Activated CD4-positive, alpha-beta T cell treated with anti-CD3 and anti-CD28 coated beads, Interleukin-10, Interleukin-2, amounts not matched to agents 100 ng/mL and 50 ng/mL, durations not matched to agents 16 hours and 8 hours (primary cell): ENCODE measurements around the gene MYO3B.

Experiments
- DNase-seq: peaks from one replicate; pipeline ENCODE4 v3.0.0-alpha.2; 2020

Gene MYO3B

DNA sequence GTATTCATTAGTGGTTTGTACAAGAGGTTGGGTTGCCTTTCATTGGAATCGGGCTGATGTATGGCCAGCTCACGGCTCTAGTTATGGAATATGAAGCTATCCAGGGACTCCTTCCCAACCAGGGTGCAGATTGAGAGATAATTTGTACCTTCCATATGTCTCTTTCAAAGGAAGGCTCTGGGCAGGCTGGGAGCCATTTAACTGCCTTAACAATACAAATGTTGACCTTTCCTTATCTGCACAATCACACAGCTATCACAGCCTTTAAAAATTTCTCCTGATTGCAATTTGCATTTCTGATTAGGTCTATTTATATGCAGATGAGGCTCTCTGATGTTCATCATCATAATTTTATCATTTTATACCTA, 58.7 kb downstream of the MYO3B start:
- no peak for DNase-seq

DNA sequence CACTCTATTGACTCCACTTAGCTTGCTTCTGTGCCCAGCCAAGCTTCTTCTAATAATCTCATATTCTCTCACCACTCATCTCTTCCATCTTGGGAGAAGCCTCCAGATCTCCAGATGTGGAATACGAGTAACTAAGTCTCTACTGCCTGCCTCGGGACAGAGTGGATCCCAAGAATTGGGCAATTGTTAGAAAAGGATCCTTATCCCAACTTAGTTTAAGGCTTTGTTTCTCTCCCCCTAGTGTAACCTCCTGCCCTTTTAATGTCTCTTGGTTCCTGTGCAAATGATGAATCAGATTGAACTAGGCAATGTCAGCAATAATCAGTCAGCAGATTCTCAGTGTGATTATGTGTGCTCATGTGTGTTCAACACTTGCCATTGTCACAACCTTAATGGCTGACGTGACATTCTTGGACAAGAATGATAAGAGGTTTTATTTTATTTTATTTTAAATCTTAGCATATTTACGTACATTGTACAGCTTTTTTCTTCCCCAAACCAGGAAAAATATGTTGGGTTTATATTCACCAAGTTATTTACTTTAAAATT, 59.7 kb downstream of the MYO3B start:
- DNase-seq: no peak

DNA sequence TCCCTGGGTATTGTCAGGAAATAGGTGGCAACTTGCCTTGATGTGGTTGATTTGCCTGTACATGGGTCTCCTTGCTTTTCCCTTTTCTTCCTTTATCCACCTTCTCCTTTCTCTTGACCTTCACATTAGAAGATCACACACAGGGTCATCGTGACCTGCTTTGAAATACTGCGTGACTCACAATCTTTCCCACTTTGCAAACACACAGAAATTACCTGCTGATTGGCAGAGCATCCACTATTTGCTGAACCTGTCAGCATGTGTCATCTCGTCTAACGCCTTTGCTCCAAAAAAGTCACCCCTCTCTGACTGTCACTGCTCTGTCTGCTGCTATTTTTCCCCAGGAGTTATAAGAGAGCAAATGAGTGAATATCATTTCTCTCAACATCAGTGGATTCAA, 60.8 kb downstream of the MYO3B start:
- DNase-seq: no peak

DNA sequence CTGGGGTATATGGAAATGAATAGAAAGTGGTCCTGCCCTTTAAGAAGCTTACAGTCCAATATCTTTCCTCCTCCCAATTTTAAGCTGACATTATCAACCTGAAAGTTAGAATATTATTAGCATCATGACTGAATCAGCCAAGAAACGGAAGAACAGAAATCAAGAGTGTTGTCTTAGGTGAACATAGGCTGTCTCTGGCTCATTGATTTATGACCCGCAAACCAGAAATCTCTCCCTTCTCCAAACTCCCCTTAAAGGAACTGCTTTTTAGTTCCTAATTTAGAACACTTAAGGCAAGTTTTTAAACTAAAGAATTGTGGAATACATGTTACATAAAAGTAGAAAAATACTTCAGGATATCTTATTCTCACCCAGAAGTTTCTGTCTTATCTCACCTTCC, 62.7 kb downstream of the MYO3B start:
- no peak for DNase-seq

DNA sequence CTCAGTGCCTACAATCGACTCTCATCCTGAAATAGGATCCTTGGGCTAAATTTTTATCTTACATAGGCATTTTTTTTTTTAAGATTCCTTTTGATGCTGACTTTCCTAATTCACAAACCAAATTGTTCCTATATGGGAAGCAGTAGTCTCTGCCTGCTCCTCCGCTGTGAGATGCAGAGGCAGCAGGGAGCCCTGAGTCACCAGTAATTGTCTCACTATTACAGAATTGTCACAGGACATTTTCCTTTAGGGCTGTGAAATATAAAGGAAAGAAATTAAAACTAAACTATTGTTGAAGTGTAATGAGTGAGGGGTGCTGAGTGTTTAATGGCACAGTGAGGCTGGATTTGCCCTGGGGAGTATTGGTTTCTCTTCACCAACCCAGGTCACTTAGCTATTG, 63.8 kb downstream of the MYO3B start:
- no peak for DNase-seq

DNA sequence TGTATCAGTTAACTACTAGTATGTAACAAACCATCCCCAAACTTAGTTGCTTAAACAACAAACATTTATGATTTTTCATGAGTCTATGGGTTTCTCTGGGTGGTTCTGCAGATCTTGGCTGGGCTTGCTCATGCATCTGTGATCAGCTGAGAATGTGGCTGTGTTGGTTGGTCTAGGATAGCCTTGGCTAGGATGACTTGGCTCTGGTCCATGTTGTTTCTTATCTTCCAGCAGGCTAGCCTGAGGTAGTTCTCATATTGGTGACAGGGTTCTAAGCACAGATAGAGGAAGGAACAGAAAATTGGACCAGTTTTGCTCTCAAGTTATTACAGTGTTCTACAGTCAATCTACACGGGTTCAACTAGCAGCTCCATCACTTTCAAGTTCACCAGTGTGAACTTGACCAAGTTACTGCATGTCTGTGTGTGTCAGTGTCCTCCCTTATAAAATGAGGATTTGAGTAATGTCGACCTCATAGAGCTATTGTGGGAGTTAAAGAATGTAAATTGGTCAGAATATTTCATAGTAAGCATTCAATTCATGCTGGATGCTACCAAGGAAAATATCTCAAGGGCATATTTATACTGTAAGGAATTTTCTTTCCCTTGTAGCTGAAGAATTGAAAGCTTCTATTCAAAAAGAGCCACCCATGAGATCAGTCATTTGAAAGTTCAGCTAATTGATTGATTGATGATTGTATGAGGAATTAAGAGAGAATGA, 65.3 kb downstream of the MYO3B start:
- DNase-seq: no peak

DNA sequence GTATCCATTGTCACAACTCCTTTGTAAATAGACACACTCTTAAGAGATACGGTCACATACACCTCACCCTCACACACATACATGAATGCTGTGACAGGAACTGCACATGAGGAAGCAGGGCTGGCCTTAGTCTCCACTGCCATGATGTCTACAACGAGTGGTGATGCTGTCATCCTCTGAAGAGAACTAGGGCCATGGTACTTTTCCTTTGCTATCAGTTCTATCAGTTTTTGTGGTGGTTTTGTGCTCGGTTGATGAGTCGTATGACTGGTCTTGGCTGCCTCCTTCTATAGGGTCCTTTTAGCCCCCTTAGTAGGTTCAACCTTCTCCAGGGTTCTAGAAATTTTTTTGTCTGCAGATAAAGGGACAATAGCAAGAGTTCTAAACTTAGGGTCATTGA, 66.0 kb downstream of the MYO3B start:
- no peak for DNase-seq

DNA sequence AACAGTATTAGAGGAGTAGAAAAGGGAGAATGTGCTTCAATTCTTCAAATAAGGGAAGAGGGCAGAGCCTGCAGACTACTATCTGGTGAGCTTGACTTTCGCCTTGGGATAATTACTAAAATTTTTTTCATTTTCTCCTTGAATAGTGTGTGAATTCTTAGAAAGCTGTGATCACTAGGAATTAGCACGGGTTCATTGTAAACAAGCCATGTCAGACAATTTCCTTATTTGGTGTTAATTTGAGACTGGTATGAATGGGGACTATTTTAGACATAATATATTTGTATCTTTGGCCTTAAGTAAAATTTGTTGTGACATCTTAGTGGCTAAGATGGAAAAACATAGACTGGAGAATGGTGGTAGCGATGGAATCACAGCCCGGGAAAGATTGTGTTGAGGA, 66.6 kb downstream of the MYO3B start:
- DNase-seq: no peak

DNA sequence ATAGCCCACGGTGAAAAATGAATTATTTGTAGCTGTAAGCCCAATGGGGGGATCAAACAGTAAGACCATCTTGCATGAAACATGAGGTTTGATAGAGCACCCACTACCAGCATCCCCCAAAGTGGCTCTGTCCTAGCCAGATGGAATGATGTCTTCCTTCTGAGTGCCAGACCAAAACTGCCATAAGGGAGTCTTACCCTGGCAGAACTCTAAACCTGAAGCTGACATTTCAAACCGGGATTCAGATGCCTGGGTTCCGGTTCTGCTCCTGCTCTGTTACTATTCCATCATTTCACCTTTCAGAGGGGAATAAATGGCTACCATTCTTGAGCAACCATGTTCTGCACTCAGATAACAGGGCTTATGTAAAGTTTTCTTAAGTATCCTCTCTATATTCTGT, 67.4 kb downstream of the MYO3B start:
- no peak for DNase-seq

DNA sequence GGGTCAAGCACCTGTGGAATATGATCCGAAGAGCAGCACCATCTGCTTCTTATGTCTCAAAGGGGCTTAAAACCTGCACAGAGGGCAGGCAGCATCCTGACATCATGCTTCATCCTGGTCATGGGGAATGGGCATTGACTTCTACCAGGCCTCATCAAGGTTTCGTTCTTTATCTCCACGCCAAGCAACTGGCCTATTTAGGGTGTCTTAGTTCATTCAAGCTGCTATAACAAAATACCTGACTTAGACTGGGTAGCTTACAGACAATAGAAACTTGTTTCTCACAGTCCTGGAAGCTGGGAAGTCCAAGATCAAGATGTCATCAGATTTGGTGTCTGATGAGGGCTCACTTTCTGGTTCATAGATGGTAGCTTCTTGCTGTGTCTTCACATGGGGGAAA, 69.4 kb downstream of the MYO3B start:
- DNase-seq: no peak

DNA sequence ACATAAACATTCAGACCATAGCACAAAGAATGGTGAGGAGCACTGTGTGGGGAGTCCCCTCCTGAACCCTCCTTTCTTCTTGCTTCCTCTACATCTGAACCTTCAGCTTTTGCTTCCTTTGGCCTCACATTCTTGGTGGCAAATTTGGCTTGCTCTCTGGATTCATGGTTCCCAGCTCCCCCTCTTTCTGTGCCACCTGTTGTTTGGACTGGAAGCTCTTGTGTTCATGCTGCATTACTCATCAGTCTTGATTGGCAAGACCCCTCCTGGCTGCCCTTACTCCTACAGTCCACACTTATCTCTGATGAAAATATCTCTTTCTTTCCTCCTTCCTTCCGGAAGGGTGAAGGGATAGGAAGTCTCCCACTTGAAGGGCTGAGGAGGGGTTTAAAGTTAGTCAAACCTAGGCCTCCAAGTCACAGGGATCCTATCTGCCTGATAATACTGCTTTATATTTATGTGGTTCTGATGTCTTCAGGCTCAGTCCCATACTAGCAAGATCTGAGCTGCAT, 70.0 kb downstream of the MYO3B start:
- no peak for DNase-seq

DNA sequence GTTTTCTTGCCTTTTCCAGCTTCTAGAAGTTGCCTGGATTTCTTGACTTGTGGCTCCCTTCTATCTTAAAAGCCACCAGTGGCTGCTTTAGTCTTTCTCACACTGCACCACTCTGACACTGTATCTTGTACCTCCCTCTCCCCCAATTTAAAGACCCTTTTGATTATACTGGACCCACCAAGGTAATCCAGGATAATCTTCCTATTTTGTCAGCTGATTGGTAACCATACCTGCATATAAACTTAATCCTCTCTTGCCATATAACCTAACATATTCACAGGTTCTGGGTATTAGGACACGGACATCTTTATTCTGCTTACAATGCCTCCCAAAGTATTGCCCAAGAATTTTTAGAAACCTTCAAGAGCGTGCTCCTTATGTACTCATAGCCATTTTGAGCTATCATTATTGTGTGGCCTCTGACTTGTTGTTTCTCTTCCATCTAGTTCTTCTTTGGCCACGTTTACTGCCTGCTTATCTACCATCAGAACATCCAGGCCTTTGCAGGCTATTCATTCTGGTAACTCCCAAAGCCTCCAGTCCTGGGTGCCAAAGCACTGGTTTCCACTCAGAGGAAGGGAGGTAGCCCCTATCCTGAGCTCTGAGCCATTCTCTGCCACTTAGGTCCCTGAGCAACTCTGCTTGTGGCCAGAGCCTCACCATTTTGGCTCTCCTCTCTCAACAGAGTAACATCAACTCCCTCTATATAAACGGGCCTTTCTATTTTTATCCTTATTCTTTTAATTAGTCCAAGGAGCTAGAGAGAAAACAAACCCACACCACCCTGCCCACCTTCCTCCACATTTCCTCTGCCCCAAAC, 70.8 kb downstream of the MYO3B start:
- no peak for DNase-seq

DNA sequence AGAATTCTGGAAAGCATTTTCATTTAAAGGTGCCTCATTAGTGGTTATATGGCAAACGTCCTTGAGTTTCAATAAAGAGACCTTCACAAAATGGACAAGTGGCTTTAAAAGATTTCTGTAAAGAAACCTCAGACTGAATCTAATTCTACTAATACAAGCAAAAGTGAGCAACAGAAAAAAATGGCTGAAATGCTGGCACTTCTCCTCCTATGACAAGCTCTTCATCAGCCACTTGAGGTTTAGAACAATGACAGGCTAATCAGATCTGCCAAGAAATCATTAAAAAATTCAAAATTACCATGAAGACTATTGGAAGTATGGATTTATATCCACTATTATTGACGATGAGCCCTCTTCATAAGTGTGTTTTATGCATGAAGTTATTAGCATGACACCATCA, 71.8 kb downstream of the MYO3B start:
- DNase-seq: no peak

DNA sequence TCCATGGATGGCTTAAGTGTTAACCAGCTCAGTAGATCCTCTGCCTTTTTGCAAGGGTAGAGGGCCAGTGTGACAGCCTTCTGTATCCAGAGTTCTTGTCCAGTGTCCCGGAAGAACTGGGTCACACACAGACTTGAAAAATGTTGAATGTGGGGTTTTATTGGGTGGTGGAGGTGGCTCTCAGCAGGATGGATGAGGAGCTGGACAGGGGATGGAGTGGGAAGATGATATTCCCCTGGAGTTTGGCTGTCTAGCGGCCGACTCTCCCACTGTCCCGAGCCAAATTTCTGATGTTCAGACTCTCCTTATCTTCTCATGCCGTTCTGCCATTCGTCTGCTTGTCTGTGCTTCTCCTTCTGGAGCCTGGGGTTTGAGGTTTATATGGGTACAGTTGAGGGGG, 72.6 kb downstream of the MYO3B start:
- DNase-seq: no peak

DNA sequence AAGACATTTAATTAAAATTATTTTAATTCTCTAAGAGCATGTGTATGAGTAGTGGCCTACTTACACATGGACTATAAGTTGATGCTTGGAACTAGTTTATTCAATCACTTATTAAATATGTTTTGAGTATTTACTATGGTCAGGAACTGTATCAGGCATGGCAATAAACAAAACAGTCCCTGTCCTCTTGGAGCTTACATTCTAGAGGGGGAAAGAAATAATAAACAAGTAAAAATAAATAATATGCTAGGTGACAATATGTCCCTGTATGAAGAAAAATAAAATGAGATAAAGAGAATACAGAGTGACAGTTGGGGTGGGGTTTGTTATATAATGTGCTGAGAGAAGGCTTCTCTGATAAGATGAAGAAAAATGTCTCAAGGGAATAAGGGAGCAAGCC, 74.5 kb downstream of the MYO3B start:
- DNase-seq: no peak

DNA sequence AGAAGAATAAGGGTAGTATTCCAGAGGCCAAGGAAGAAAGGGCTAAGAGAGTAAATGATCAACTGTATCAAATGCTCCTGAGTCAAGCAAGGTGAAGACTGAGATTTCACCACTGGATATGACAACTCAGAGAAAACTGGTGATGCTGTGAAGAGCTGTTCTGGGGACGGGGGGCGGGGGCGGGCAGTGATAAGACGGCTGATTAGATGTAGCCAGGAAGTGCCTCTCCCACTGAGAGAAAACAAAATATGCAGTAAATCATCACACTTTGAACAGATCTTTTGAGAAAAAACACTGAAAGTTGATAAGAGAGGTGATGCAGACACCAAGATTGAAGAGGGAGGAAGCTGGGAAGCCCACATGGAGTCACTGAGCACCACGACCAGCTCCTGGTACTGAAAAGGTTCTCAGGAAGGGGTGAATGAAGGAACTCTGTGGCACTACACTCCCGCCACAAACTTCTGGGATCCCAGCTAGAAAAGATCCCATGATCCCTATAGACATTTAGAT, 75.8 kb downstream of the MYO3B start:
- DNase-seq: no peak

DNA sequence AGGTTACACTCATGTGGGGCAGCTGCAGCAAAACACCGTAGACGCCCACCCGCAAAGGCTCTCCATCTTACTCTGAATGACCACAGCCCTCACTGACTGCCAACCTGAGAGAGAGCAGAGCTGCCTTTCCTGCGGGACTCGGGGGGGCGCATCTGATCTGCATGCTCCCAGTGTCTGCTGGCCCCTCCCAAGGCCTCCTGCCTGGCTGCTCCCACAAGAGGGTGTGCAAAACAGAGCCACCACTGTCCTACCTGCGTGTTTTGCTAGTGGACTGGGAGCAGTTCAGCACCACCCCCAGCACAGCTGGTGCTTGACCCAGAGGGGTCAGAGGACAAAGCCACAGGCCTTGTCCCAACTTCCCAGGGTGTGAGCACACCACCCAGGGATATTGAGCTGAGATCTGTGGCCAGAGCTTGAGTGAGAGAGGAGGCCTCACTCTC, 76.4 kb downstream of the MYO3B start:
- DNase-seq: no peak

DNA sequence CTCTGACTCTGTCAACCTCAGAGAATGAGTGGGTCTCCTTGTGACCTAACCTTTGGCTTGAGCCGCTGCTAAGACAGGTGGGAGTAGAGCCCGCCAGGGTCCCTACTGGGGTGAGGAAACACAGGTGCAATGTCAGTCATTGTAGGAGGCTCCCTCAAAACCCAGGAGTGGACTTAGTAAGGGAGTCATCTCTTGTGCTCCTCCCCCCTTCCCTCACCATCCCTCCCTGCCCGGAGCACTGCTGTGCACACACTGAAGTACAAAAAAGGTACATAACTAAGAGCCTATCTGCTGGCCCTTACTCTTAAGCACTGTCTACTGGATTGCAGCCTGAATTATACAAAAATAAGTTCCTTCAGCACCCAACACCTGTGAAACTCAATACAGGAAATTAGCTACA, 77.2 kb downstream of the MYO3B start:
- DNase-seq: no peak

DNA sequence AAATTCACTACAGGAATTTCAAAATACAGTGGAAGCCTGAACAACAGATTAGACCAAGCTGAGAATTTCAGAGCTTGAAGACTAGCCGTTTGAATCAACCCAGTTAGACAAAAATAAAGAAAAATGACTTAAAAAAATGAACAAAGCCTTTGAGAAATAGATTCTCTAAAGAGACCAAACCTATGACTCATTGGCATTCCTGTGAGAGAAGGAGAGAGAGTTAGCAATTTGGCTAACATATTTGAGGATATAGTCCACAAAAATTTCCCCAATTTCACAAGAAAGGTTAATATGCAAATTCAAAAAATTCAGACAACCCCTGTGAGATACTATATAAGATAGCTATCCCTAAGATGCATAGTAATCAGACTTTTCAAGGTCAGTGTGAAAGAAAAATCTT, 78.0 kb downstream of the MYO3B start:
- DNase-seq: no peak

DNA sequence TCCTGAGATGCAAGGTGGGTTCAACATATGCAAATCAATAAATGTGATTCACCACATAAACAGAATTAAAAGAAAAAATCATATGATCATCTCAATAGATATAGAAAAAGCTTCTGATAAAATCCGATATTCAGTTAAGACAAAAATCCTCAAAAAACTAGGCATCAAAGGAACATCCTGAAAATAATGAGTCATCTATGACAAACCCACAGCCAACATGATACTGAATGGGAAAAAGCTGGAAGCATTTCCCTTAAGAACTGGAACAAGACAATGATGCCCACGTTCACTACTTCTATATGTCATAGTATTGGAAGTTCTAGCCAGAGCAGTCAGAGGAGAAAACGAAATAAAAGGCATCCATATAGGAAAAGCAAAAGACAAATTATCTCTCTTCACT, 80.4 kb downstream of the MYO3B start:
- no peak for DNase-seq

DNA sequence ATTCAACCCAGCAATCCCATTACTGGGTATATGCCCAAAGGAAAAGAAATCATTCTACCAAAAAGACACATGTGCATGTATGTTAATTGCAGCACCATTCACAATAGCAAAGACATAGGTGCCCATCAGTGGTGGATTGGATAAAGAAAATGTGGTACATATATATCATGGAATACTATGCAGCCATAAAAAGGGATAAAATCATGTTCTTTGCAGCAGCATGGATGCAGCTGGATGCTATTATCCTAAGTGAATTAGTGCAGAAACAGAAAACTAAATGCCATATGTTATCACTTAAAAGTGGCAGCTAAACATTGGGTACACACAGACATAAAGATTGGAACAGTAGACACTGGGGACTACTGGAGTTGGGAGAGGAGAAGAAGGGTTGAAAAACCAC, 82.2 kb downstream of the MYO3B start:
- no peak for DNase-seq

DNA sequence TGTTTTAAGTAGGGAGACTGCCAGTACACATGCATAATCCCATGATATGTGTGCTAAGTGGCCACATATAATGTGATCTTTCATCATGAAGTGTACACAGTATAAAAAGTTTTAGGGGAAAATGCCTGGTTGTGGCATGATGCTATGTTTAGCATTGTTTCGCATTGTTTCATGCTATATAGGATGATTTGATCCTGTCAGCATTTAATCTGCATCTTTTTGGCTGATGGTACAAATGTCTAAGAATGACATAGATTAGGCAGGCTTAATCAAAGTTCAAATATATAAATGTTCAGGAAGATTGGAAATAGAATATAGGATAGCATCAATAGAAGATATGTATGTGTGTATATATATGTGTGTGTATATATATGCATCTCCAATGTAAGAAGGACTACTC, 83.6 kb downstream of the MYO3B start:
- DNase-seq: no peak

DNA sequence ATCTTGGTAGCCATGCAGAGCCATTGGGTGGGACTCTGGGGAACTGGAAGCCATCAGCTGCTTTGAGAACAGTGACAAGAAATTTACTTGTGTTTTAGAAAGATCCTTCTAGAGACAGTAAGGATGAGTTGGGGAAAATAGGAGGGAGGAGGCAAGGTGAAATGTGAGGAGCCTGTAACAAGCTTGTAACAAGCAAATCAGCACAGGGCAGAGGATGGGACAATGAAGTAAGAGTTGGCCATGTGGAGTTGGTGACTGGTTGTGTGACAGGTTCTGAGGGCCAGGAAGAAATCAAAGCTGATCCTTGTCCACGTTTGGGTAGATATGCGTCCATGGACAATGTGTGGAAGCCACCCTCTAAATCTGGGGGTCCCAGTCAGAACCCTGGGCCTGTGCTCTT, 84.4 kb downstream of the MYO3B start:
- DNase-seq: no peak

DNA sequence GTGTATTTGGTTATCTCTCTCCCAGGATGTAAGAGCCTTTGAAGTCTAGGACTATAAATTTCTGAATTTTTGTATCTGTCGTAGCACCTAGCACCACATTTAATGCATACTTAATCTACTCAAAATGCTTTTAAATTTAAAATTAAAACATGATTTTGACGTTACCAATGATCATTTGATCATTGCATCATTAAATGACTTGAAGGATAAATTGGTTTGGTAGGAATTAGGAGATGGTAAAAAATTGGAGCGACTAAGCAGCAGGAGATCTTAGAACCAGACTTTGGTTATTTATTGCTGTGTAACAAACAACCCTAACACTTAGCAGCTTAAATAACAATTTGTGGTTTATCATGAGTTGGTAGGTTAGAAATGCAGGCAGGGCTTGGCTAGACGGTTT, 84.9 kb downstream of the MYO3B start:
- no peak for DNase-seq
